ENCODE measurements around the gene MAP1LC3A.

- no peak for TF ChIP-seq POLR2A (IDR thresholded peaks at IDR 0.05; ENCODE audit: borderline replicate concordance, extremely low read depth, insufficient read depth, insufficient read length)
- no peak for TF ChIP-seq CTCF (IDR thresholded peaks at IDR 0.05 in 2 of 3, conservative IDR thresholded peaks at IDR 0.05 in 1 of 3; ENCODE audit: borderline replicate concordance in 1 of 3, insufficient read depth in 1 of 3, low read depth in 2 of 3, low read length in 2 of 3)
- no peak for TF ChIP-seq EZH2 (IDR thresholded peaks at IDR 0.05)
- no peak for TF ChIP-seq POLR2AphosphoS5 (IDR thresholded peaks at IDR 0.05; ENCODE audit: low read depth, low read length)
Observed at GRCh38 chr20:34546751-34547181, 11.8 kb upstream of the MAP1LC3A start.
